Measurements from ENCODE around the gene SPOP. TPM values are rescaled to one million over a fixed set of nuclear protein-coding genes. Genes with fewer than 3 reads are reported as not detected.

SPOP gene
- total and polyA plus RNA-seq, 2 donors (not counting 1 experiment from before 2014, with no cell fraction given): 46.7 to 112 TPM

GRCh38 chr17:49582055-49582722, 95.7 kb downstream of the SPOP start:
- H2AFZ ChIP-seq (ENCODE audit: low read length): no peak overlapping the region
- no peaks in the 10 kb centered on the region for H3K79me2 ChIP-seq (ENCODE audit: control insufficient read depth, insufficient read depth, low read length)
- H4K20me1 ChIP-seq (ENCODE audit: control insufficient read depth, extremely low read depth, insufficient read depth, low read length): no peaks in the 10 kb centered on the region
- peaks cover 11% of the 10 kb centered on the region for H3K27me3 ChIP-seq (ENCODE audit: control insufficient read depth, insufficient read depth, low read length)
- H3K36me3 ChIP-seq (ENCODE audit: control insufficient read depth, insufficient read depth, low read length): no peaks in the 10 kb centered on the region
- TF ChIP-seq CTCF (conservative IDR thresholded peaks at IDR 0.05 in 1 of 2, IDR thresholded peaks at IDR 0.05 in 1 of 2; ENCODE audit: low read depth in 1 of 2, low read length in 2 of 2) (no peak), EZH2 (IDR thresholded peaks at IDR 0.05; ENCODE audit: low read length, missing control alignments) (no peak)
- H3K27ac ChIP-seq (ENCODE audit: insufficient read depth, low read length): no peak overlapping the region
- H3K4me3 ChIP-seq (replicated peaks in 1 of 4; ENCODE audit: control extremely low read depth in 1 of 4, insufficient read depth in 1 of 4, low read depth in 3 of 4, low read length in 4 of 4): no peak overlapping the region
- no peak for DNase-seq (ENCODE audit: low read depth in 2 of 2)
- H3K4me1 ChIP-seq (ENCODE audit: control insufficient read depth, extremely low read depth, insufficient read depth, low read length): no peaks in the 10 kb centered on the region
- H3K9ac ChIP-seq (ENCODE audit: insufficient read depth, low read length): no peak overlapping the region
- no peaks in the 10 kb centered on the region for H3K9me3 ChIP-seq (ENCODE audit: control insufficient read depth, insufficient read depth, low read depth, low read length)
- H3K4me2 ChIP-seq (ENCODE audit: extremely low read depth, insufficient read depth, low read length): no peak overlapping the region

GRCh38 chr17:49581648-49581998, 96.3 kb downstream of the SPOP start:
- no peak overlapping the region for H3K4me3 ChIP-seq (replicated peaks in 1 of 4; ENCODE audit: control extremely low read depth in 1 of 4, insufficient read depth in 1 of 4, low read depth in 3 of 4, low read length in 4 of 4)
- H3K27ac ChIP-seq (ENCODE audit: insufficient read depth, low read length): no peak overlapping the region
- no peaks in the 10 kb centered on the region for H3K79me2 ChIP-seq (ENCODE audit: control insufficient read depth, insufficient read depth, low read length)
- H4K20me1 ChIP-seq (ENCODE audit: control insufficient read depth, extremely low read depth, insufficient read depth, low read length): no peaks in the 10 kb centered on the region
- peaks cover 16% of the 10 kb centered on the region for H3K27me3 ChIP-seq (ENCODE audit: control insufficient read depth, insufficient read depth, low read length)
- H3K4me2 ChIP-seq (ENCODE audit: extremely low read depth, insufficient read depth, low read length): no peak overlapping the region
- no peaks in the 10 kb centered on the region for H3K9me3 ChIP-seq (ENCODE audit: control insufficient read depth, insufficient read depth, low read depth, low read length)
- H3K36me3 ChIP-seq (ENCODE audit: control insufficient read depth, insufficient read depth, low read length): no peaks in the 10 kb centered on the region
- TF ChIP-seq EZH2 (IDR thresholded peaks at IDR 0.05; ENCODE audit: low read length, missing control alignments) (no peak), CTCF (conservative IDR thresholded peaks at IDR 0.05 in 1 of 2, IDR thresholded peaks at IDR 0.05 in 1 of 2; ENCODE audit: low read depth in 1 of 2, low read length in 2 of 2) (no peak)
- H3K4me1 ChIP-seq (ENCODE audit: control insufficient read depth, extremely low read depth, insufficient read depth, low read length): no peaks in the 10 kb centered on the region
- DNase-seq (ENCODE audit: low read depth in 2 of 2): no peak
- H3K9ac ChIP-seq (ENCODE audit: insufficient read depth, low read length): no peak overlapping the region
- no peak overlapping the region for H2AFZ ChIP-seq (ENCODE audit: low read length)

- Histone ChIP-seq H3K4me3 (replicated peaks in 1 of 4; ENCODE audit: control extremely low read depth in 1 of 4, insufficient read depth in 1 of 4, low read depth in 3 of 4, low read length in 4 of 4) (no peak overlapping the region), H3K79me2 (ENCODE audit: control insufficient read depth, insufficient read depth, low read length) (no peaks in the 10 kb centered on the region), H3K27me3 (ENCODE audit: control insufficient read depth, insufficient read depth, low read length) (peaks cover 16% of the 10 kb centered on the region), H3K4me1 (ENCODE audit: control insufficient read depth, extremely low read depth, insufficient read depth, low read length) (no peaks in the 10 kb centered on the region), H3K9me3 (ENCODE audit: control insufficient read depth, insufficient read depth, low read depth, low read length) (no peaks in the 10 kb centered on the region), H3K9ac (ENCODE audit: insufficient read depth, low read length) (no peak overlapping the region), H3K27ac (ENCODE audit: insufficient read depth, low read length) (no peak overlapping the region), H4K20me1 (ENCODE audit: control insufficient read depth, extremely low read depth, insufficient read depth, low read length) (no peaks in the 10 kb centered on the region), H2AFZ (ENCODE audit: low read length) (no peak overlapping the region), H3K36me3 (ENCODE audit: control insufficient read depth, insufficient read depth, low read length) (no peaks in the 10 kb centered on the region), H3K4me2 (ENCODE audit: extremely low read depth, insufficient read depth, low read length) (no peak overlapping the region)
- DNase-seq (ENCODE audit: low read depth in 2 of 2): no peak
- TF ChIP-seq CTCF (conservative IDR thresholded peaks at IDR 0.05 in 1 of 2, IDR thresholded peaks at IDR 0.05 in 1 of 2; ENCODE audit: low read depth in 1 of 2, low read length in 2 of 2): no peak
- no peak for TF ChIP-seq EZH2 (IDR thresholded peaks at IDR 0.05; ENCODE audit: low read length, missing control alignments)
Measured at GRCh38 chr17:49580981-49581647, 96.8 kb downstream of the SPOP start.
